GM06990 (cell line): ENCODE results near the gene RPL36.
A peak's percentile ranks its signal among the peaks of the same experiment; 100 is the strongest.
"Not testable (repeated sequence)": the region's sequence is repeated elsewhere in the genome, so short reads cannot be mapped to it uniquely, and the experiment has no call there.

ENCODE experiments used
- DNase-seq: peaks from one replicate; pipeline ENCODE4 v3.0.0-alpha.2; 2011; ENCODE audit not compliant: insufficient read length; ENCODE audit errors: extremely low read depth
- H3K27me3 ChIP-seq: replicated peaks from 2 replicates; pipeline ENCODE4 v1.6.0; 2011; ENCODE audit warnings: low read length; ENCODE audit not compliant: control insufficient read depth, insufficient read depth
- H3K36me3 ChIP-seq: 2 replicates; pipeline ENCODE4 v1.5.1; 2011; ENCODE audit warnings: low read length; ENCODE audit not compliant: control insufficient read depth, insufficient read depth
- H3K4me3 ChIP-seq: replicated peaks from 2 replicates; pipeline ENCODE4 v1.5.1; 2011; ENCODE audit warnings: low read depth, mild to moderate bottlenecking, control low read depth, low read length
- CTCF ChIP-seq: IDR thresholded peaks from 2 replicates; pipeline ENCODE4 v1.5.1; 2011; ENCODE audit warnings: low read length, control low read depth, mild to moderate bottlenecking, inconsistent platforms; ENCODE audit not compliant: insufficient read depth, poor library complexity, severe bottlenecking

Gene RPL36

GRCh38 chr19:5683177-5683886 is 6.8 kb upstream of the RPL36 start:
- no peak for TF ChIP-seq CTCF
- H3K36me3 ChIP-seq, result no peaks in the 10 kb centered on the region
- no peaks in the 10 kb centered on the region for H3K27me3 ChIP-seq
- no peak for DNase-seq
- H3K4me3 ChIP-seq, result no peak overlapping the region

- Histone ChIP-seq H3K27me3 (no peaks in the 10 kb centered on the region), H3K4me3 (no peak overlapping the region), H3K36me3 (no peaks in the 10 kb centered on the region)
- no peak for DNase-seq
- TF ChIP-seq CTCF, result no peak
Measured at GRCh38 chr19:5684694-5685430, 5.2 kb upstream of the RPL36 start.

- Histone ChIP-seq H3K27me3 (no peaks in the 10 kb centered on the region), H3K4me3 (peak overlapping the region; percentile 61), H3K36me3 (peaks cover 2% of the 10 kb centered on the region)
- no peak for TF ChIP-seq CTCF
- DNase-seq, result no peak
Measured at GRCh38 chr19:5686326-5686646, 3.8 kb upstream of the RPL36 start.

DNA sequence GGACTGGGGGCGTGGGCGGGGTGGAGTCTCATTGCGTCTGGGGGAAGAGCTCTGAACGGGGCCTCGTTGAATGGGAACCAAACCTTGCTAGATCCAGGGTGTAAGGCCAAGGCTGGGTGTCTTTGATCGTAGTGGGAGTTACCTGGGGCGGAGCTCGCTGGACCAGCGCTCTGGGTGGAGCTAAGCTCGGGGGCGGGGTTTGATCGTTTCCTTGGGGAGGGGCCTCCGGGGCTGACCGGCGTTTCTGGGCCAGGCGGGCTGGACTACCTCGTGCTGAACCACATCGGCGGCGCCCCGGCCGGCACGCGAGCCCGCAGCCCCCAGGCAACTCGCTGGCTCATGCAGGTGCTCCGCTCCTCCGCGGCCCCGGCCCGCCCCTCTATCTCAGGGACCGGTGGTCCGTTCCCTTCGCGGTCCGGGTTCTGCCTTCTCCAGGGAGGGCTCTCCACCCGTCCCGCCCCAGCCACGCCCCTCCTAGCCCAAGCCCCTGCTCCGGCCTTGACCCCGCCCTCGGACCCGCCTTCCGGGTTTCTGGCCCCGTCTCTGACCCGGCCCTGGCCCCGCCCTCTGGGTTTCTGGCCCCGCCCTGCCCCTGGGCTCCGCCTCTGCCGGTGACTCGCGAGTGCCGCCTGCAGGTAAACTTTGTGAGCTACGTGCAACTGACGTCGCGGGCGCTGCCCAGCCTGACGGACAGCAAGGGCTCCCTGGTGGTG is 3.3 kb upstream of the RPL36 start:
- Histone ChIP-seq H3K36me3 (peaks cover 6% of the 10 kb centered on the region), H3K27me3 (no peaks in the 10 kb centered on the region), H3K4me3 (peak overlapping the region; percentile 61)
- peak; percentile 94 for DNase-seq
- TF ChIP-seq CTCF, result peak; percentile 94

DNA sequence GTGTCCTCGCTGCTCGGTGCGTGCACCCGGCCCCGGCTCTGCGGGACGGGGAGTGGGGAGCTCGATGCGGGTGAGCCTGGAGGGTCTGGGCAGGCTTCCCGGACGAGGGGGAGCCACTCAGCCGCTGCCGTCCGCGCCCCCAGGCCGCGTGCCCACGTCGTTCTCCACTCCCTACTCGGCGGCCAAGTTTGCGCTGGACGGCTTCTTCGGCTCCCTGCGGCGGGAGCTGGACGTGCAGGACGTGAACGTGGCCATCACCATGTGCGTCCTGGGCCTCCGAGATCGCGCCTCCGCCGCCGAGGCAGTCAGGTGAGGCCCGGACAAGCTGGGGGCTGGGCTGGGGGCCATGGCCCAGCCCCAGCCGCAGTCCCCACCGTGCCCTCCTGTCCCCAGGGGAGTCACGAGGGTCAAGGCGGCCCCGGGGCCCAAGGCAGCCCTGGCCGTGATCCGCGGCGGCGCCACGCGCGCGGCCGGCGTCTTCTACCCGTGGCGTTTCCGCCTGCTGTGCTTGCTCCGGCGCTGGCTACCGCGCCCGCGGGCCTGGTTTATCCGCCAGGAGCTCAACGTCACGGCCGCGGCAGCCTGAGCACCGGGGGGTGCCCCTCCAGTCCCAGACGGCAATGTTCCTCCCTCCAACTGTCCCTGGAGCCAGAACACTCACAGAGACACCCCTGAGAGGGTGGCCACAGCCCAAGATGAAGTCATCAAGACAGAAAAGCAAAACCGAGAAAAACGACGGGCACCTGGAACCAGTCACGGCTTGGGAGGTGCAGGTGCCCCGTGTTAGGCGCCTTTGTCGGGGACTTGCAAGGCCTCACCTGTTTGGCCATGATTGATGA is 2.5 kb upstream of the RPL36 start:
- H3K36me3 ChIP-seq, result peaks cover 14% of the 10 kb centered on the region
- H3K4me3 ChIP-seq, result no peak overlapping the region
- no peaks in the 10 kb centered on the region for H3K27me3 ChIP-seq
- TF ChIP-seq CTCF, result no peak
- peak; percentile 36 for DNase-seq

DNA sequence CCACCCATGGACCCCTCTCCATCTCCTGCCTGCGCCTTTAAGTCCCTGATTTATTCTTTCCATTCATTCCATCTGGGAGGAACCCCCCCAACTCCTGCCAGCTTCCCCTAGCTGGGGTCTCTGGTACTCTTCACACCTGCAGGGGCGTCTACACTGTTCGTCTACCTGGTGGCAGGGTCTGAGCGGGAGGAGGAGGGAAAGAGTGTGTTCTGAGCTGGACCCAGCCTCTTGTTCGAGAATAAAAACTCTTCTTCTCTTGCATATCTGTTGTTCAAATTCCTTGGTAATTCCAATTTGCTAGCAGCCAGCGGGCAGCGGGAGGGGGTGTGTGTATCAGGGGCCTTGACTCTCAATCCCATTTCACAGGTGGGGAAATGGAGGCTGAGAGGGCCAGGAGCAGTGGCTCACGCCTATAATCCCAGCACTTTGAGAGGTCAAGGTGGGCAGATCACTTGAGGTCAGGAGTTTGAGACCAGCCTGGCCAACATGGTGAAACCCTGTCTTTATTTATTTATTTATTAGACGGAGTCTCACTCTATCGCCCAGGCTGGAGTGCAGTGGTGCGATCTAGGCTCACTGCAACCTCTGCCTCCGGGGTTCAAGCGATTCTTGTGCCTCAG is 1.7 kb upstream of the RPL36 start:
- DNase-seq, H3K27me3 ChIP-seq: not testable (repeated sequence)

More for the DNA sequence above, 1.7 kb upstream of the RPL36 start:
- H3K4me3 ChIP-seq, result not testable (repeated sequence)
- peaks cover 22% of the 10 kb centered on the region for H3K36me3 ChIP-seq
